ENCODE results near the gene CFTR. TPM values are rescaled to one million over a fixed set of nuclear protein-coding genes. Genes with fewer than 3 reads are reported as not detected.
"Not testable (repeated sequence)": the region's sequence is repeated elsewhere in the genome, so short reads cannot be mapped to it uniquely, and the experiment has no call there.

The CFTR gene
- total RNA-seq (2014; rRNA removed): not detected in 2 replicates
- polyA plus RNA-seq (2012): not detected

DNA sequence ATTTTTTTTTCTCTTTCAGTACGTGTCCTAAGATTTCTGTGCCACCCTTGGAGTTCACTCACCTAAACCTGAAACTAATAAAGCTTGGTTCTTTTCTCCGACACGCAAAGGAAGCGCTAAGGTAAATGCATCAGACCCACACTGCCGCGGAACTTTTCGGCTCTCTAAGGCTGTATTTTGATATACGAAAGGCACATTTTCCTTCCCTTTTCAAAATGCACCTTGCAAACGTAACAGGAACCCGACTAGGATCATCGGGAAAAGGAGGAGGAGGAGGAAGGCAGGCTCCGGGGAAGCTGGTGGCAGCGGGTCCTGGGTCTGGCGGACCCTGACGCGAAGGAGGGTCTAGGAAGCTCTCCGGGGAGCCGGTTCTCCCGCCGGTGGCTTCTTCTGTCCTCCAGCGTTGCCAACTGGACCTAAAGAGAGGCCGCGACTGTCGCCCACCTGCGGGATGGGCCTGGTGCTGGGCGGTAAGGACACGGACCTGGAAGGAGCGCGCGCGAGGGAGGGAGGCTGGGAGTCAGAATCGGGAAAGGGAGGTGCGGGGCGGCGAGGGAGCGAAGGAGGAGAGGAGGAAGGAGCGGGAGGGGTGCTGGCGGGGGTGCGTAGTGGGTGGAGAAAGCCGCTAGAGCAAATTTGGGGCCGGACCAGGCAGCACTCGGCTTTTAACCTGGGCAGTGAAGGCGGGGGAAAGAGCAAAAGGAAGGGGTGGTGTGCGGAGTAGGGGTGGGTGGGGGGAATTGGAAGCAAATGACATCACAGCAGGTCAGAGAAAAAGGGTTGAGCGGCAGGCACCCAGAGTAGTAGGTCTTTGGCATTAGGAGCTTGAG, at the start of gene CFTR:
Gene CFTR, plus strand, starts transcription at position 801 of the 830 bp plus-strand sequence. CDS start 70 bp downstream, outside the sequence.
- DNase-seq (ENCODE audit: low read depth): no peak

DNA sequence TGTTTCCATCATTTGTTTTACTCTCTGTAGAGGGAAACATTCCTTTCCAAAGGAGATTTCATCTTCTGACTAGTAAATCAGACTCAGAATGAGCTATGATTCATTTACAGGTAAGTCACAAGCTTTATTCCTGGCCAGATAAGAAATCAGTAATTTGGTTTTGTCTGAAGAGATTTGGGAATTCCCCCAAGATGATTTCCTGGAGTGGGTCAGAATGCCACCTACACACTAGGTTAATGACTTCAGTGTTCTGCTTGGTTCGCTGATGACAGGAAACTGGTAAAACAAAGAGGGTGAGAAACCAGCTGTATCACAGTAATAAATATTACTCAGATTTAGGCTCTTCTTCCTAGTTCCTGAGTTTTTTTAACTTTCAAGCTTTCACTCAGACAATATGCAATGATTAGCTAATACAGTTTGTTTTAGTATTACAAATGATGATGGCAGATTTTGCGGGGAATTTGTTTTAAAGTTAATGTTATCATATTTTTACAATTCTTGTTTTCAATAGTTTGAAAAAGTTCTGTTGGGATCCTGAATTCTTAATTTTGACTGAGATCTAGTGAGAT, 44.3 kb upstream of the CFTR start:
- no peak for DNase-seq (ENCODE audit: low read depth)

DNA sequence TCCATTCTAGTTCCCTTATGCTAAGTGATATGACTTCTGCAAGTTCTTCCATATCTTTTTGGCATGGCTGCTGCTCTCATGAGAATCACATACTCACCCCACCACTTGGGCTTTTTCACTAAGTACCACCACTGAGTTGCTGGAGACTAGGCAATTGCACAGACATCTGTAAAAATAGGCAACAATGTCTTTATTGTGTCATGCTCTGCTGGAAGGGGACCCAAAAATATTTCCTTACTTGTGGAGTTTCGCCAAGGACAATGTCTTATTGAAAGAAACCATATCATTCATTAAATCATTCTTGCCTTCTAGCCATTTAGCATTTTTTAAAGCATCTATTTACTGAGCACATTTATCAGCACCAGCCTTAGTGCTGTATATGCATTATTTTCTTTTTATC, 35.2 kb upstream of the CFTR start:
- no peak for DNase-seq (ENCODE audit: low read depth)

DNA sequence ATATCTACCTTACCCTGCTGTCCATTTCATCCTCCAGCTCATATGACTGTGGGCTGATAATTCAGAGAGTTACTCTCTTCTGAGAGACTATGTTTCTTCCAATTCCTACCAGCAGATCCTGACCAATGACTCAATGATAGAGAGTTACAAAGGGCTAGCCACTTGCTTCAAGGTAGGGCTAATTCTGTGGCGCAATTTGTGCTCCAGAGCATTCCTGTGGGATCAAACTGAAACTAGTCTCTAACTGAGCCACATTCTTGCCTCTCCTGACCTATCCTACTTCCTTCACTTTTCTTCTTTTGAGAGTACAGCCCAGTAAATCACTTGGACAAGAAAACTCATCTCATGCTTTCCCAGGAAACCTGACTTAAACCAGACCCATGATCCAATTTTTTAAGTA, 34.6 kb upstream of the CFTR start:
- DNase-seq (ENCODE audit: low read depth): no peak

DNA sequence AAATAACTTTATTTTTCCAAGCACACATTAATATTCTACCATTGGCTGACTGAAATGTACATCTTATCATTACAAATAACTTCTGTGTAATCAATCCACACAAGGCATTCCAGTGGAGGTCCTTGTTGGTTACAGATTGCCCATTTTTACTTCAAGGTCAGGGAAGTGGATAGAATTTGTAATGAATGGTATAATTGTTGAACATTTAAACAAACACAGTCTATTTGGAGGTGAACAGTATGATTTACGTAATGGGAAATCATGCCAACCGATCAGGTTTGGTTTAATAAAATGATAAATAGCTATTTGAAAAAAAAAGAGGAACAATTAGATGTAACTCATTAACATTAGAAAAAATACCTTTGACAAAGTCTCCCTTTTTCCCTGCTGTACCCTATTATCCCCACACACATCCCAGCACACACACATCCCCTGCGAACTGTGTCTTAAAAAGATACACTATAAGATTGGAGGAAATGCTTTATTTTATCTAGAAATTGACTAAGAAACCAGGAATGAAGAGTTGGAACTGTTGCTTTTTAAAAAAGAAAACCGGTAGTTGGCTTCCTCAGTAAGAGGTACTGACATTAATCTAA, 33.5 kb upstream of the CFTR start:
- no peak for DNase-seq (ENCODE audit: low read depth)

DNA sequence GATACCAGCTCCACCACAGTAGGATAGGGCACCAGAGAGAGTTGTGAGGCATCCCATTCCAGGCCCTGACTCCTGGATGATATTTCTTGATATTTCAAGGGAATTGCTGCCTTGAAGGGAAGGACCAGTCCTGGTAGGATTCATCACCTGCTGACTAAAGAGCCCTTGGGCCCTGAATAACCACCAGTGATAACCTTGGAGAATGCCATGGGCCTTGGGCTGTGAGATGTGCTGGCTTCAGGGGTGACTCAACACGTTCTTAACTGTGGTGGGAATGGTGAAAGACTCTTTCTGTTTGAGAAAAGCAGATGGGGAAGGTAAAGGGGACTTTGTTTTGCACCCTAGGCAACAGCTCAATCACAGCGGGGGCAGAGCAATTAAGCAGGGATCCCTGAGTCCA, 31.2 kb upstream of the CFTR start:
- DNase-seq (ENCODE audit: low read depth): no peak

DNA sequence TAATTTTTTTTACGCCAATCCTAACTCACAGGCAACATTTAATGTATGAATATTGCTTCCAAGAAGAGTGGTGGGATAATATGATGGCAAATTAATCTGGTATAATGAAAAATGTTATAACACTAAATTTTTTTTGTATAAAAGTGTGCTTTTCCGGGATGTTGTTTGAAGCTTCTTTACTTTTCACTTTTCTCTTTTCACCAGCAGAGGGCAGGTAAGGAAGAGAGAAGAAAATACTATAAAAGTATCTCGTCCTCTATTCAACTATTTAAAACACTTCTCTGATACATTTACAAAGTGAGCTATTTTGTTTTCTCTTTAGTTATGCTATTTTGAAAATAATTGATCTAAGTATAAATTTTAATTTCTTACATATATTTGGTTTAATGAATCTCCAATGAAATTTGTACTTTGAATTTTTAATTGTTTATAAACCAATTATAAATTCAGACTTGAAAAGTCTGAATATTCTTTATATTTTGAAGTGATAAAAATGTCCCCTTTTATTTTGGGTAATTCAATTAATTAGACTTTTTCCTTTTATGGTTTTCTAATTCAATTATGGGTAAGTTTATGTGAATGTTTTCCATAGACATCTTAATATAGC, 20.7 kb upstream of the CFTR start:
- DNase-seq (ENCODE audit: low read depth): peak; percentile 36

DNA sequence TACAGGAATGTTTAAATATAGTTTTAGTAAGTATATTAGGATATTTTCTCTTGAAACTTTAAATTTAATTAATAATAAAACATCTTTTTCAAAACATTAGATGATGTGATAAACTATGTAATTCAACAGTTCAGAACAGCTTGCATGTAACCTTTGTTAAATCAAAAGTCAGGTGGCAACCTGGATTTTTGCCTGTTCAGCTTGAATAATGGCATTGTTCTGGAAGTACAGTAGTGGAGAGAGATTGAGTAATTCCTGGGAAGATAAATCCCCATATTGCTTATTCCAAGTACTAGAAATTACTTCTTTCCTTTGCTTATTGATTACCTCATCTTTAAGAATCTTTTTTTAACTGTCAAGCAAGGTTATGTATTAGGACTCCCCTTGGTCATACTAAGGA, 20.1 kb upstream of the CFTR start:
- no peak for DNase-seq (ENCODE audit: low read depth)

DNA sequence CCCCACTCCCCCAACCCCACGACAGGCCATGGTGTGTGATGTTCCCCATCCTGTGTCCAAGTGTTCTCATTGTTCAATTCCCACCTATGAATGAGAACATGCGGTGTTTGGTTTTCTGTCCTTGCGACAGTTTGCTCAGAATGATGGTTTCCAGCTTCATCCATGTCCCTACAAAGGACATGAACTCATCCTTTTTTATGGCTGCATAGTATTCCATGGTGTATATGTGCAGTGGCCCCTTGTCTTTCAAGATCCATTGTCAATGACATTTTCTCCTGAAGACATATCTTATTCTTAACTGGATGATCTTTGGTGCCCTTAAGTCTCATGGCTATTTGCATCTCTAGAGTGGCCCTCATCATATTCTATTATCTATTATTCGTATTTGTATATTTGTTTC, 19.0 kb upstream of the CFTR start:
- not testable (repeated sequence) for DNase-seq (ENCODE audit: low read depth)

DNA sequence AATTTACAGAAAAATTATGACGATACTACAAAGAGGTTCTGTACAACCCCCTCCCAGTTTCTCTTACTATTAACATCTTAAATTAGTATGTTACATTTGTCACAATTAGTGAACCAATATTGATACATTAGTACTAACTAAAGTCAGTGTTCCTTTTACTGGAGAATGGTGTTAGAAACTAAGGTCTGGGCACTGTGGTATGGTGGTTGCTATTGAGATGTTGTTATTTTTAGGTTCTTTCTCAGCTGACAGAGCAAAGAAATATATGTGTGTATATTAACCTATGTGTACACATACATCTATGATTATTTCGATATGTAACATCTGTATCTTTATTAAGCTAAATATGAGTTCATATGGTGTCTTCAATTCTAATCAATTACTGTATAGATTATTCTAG, 11.7 kb upstream of the CFTR start:
- no peak for DNase-seq (ENCODE audit: low read depth)

DNA sequence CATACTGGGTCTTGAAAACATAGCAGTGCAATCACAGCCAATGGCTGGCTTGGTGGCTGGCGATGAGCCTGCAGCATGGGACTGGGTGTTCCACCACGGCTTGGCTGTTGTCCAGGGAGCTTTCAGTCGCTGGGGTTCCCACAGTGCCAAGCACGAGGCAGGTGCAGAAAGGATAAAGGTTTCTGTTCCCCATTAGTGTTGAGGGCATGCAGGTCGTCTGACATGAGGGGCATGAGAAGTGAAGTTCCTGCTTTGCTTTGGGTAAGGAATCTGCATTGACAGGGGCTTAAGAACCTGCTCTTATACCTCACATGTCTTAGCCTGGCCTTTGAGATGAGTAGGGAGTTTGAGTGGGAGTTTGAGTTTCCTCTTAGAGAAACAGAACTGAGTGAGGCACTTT, 9.0 kb upstream of the CFTR start:
- DNase-seq (ENCODE audit: low read depth): no peak

DNA sequence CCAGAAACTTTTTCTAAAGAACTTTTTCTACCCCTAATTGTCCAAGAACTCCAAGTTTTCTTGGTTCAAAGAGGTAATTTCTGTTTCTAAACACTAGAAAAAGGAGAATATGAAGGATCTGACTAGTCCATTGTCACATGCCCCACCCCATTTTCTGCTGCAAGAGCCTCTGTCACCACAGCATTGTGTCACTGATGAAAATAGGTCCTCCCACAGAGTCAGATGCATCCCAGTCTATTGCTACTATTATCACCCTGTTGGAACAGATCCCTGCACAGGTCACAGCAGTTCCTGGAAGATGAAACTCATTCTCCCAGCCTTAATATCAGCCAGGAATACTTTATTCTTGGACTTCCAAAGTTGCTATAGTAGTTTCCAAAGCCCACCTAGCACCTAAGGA, 7.5 kb upstream of the CFTR start:
- DNase-seq (ENCODE audit: low read depth): no peak

DNA sequence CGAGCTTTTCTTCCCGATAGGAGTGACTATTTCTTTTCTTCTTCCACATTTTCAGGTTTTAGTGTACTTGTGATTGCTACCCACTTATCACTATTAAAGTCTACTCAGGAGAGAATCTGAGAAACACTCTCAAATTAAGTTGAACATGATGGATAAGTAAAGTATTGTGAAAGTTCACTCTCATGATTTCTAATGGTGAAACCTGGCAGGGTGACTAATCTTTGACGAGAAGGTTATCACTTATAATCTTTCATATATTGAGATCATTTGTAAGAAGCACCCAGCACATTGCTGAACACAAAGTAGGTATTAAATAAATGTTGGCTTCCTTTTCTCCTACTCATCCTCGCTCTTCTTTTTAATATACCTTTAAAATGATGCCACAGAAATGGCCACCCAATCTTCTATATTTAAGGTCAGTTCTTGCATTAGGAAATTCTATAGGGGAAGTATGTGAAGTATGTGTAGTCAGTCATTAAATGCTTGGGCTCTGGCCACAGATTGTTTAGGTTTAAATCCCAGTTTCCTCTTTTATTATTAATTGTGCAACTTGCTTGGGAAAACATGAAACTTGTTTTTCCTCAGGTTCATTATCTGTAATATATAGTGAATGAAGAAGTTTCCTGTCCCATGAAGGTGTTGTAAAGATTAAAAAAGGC, 3.1 kb upstream of the CFTR start:
- no peak for DNase-seq (ENCODE audit: low read depth)

DNA sequence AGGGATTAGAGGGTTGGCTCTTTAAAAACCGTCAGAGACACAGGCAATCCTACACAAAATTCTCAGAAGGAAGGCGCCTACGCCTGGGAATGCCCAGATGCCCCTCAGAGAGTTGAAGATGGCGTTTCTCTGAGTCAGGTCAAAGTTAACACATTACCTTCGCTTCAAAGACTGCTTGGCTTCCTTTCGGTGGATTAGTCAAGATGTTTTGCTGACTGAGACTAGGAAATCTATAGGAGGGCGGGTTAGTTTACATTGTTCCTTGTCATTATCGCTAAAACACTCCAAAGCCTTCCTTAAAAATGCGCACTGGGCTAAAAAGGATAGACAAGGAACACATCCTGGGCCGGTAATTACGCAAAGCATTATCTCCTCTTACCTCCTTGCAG, 995 bp upstream of the CFTR start:
- DNase-seq (ENCODE audit: low read depth): peak; percentile 2

DNA sequence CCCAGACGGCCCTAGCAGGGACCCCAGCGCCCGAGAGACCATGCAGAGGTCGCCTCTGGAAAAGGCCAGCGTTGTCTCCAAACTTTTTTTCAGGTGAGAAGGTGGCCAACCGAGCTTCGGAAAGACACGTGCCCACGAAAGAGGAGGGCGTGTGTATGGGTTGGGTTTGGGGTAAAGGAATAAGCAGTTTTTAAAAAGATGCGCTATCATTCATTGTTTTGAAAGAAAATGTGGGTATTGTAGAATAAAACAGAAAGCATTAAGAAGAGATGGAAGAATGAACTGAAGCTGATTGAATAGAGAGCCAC, 184 bp downstream of the CFTR start:
- DNase-seq (ENCODE audit: low read depth): no peak

DNA sequence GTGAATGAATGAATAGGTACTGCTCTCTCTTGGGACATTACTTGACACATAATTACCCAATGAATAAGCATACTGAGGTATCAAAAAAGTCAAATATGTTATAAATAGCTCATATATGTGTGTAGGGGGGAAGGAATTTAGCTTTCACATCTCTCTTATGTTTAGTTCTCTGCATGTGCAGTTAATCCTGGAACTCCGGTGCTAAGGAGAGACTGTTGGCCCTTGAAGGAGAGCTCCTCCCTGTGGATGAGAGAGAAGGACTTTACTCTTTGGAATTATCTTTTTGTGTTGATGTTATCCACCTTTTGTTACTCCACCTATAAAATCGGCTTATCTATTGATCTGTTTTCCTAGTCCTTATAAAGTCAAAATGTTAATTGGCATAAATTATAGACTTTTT, 1.2 kb downstream of the CFTR start:
- no peak for DNase-seq (ENCODE audit: low read depth)

DNA sequence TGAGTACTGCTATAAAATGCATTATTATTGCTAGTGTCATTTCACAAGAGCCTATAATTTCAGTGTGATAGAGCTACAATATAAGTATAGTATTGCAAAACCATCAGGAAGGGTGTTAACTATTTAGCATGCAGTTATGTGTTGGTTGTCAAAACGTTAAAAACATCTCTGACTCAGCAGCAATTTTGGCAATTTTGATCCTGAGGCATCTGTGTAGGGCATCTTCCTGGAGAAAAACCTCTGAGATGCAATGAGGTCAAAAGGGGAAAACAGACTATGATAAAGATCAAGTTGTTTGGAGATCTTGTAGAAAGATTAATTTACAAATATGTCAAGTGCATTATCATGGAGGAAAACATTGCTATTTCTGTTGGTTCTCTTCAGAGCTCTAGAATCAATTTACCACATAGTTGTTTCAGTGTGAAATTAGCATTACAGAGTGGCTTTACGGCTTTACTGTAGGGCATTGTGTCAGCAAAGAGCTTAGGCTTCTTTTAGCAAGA, 5.3 kb downstream of the CFTR start:
- DNase-seq (ENCODE audit: low read depth): no peak

DNA sequence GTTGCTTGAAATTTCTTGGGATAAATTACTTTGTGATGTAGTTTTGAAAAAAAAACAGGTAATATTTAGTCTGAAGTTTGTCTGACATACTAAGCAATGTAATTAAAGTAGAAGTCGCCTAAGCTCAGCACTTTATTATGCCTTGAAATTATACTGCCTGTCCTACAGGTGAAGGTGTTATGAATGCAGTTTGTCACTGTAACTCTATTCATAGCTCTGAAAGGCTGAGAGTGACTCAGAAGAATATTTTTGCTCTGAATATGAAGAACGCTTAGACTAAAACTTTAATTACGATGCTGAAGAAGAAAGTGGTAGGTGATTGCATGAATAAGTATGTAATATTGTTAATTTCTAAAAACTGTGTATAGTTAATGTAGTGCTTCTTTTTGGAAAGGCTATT, 9.2 kb downstream of the CFTR start:
- DNase-seq (ENCODE audit: low read depth): no peak

DNA sequence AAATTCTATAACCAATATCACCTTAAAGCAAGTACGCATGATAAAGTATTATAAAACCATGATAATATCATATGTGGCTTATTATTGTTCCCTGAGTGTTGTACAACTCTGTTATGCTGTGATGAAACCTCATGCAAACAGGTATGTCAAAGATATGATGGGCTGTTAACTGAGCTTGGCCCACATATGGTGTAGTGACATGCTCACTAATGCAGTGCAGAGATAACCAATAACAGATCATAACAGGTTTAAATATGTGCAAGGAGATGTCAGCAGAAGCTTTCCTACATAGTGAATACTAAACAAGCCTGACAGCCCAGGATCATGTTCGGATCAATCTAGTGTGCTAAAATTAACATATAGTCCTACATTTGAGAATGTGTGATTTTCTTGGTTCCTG, 9.6 kb downstream of the CFTR start:
- DNase-seq (ENCODE audit: low read depth): no peak

DNA sequence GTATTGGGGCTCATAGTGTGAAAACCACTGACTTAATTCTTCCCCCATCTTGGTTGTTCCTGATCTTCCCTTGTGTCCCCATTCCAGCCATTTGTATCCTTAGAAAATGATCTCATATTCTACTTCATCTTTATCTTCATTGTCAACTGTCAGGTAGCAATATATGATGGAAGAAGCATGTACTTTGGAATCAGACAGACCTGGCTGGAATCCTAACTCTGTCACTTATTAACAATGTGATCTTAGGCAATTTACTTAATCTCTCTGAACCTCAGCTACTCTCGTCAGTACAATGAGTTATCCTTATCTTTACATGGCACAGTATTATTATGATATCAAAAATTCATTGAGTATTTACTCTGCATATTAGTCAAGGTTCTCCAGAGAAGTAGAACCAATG, 10.1 kb downstream of the CFTR start:
- no peak for DNase-seq (ENCODE audit: low read depth)

DNA sequence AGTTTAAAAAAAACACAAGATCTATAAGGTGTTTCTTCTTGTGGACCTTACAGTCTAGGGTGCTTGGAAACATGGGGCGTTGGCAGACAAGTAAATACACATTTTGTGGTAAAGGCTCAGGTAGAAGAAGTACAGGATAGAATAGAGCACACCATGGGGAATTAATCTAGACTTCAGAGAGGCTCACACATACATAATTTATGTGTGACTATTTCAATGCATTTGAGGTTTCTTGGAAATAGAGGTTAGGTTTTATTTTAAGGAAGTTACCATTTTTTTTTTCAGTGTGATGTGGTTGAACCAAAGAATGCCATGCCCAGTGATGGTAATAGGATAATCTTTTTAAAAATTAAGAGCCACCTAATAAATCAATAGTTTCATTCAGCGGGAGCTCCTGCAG, 12.8 kb downstream of the CFTR start:
- DNase-seq (ENCODE audit: low read depth): no peak

DNA sequence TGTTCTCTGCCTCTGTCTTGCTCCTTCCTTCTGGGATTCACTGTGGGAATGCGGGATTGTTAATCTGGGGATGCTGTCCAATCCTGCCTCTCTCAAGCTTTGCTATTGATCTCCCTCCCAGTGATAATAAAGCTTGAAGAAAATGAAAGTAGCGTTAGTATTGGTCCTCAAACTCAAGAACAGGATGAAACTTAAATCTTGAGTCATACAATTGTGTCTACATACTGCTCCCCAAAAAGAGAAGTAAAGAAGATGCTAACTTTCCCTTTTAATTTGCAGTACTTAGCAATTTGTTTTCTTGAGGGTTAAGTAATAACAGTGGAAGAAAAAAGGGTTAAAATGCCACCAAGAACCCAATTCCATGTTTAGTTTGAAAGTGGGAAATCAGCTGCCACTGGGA, 13.6 kb downstream of the CFTR start:
- no peak for DNase-seq (ENCODE audit: low read depth)

Data from LHCN-M2 (cell line).